ENCODE data around the gene NELFB.

NELFB gene

DNA sequence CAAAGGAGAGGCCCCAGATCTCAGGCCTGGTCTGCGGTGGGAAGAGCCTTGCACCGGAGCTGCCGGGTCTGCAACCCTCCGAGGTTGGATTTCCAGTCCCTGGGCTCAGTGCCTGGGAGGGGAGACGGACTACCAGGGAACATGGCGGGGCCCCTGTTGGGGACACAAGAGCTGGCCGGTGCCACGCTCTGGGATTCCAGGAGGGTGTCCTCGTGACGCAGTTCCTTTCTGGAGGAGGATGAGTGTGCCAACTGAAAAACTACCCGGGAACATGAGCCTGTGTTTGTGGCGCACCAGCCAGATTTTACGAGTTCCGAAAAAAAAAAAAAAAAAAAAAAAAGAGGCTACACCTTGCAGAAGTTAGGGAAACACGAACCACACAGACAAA, 38.0 kb downstream of the NELFB start:
- no peak for DNase-seq

DNA sequence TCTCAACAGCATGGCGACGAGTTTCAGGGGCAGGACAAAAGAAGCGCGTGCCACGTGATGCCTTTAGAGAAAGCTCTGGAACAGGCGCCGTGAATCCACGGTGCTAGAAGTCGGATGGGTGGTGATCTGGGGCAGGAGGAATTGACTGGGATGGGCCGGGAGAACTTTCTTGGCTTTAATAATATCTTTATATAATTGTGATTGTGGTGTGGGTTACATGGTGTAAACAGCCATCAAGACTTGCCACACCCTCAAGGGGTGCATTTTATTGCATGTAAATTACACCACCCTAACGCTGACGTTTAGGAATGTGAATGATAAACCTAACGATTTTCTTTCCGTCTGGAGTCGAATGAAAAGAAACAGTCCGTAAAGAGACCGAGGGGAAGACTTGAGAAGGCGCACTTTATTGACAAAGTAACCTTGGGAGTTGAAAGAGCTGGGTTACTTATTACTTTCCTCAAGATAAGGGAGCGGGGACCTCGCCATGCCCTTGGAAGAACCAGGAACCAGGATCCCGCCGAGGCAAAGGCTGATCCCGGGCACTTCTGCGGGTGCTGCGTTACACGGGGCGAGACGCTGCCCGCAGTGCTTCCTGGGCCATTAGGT, 38.5 kb downstream of the NELFB start:
- DNase-seq, result no peak

DNA sequence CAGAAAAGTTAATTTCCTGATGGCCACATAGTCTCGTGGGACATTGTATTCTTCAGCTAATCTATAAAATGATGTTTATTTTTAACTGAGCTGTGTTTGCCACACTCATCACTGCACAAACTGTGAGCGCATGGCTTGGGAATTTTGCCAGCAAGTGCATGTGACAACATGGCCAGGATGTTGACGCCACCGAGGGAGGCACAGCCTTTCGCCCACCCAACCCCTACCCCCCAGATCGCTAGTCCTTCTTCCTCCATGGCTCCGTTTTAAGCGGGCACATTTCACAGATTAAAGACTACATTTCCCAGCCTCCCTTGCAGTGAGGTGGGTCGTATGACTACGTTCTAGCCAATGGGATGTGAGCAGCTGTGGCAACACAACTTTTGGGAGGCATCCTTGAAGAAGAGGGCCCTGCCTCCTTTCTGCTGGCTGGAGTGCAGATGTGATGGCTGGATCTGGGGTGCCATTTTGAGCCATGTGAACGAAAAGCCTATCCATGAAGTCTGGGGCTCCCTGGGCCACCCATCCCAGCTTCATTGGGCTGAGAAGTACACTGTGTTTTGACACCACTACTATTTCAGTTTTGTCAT, 39.1 kb downstream of the NELFB start:
- DNase-seq, result peak; percentile 35

DNA sequence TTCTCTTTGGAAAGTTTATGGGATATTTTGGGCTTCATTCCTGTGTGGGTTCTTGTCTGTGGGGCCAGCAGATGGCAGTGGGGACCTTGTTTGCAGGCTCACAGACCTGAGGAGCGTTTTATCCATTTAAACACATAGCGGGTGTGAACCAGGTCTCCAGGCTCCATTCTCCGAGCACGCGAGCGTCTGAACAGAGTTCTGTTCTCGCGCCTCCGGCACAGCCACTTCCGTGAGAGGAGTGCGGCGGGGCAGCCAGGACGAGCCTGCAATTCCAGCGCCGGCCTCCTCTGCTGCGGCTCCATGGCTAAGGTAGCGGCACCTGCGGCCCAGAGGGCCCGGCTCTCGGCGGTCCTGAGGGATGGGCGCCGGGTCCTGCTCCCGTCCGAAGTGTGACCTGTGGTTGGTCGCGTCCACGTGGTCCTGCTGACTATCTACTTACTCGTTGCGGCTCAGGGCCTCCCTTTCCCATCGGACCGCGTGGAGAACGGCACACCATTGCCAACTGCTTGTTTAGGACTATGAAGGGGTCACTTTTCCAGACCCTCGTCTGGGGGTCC, 39.6 kb downstream of the NELFB start:
- peak; percentile 26 for DNase-seq

DNA sequence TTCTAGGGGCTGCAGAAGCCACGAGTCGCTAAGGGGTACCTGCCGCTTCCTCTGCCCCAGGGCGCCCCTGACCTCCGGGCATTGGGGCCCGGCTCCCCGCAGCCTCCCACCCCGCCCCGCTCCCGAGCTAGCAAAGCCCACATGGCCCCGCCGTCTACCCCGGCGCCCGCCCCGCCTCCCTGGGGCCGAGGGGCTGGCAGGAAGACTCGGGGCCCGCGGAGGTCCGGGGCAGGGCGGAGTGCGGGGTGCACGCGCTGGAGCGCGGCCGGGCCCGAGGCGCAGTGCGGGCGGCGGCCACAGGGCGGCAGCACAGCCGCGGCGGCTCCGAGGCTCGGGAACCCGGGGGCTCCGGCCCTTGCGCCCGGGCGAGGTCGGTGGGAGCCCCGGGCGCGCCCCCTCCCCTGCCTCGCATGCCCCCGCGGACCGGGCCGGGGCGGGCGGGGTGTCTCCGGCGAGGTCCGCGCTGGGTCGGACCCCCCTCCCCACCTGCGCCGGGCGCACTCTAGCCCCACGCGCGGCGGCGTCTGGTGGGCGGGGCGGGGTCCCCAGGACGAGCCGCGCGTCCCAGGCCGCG, 40.2 kb downstream of the NELFB start:
- peak; percentile 46 for DNase-seq

DNA sequence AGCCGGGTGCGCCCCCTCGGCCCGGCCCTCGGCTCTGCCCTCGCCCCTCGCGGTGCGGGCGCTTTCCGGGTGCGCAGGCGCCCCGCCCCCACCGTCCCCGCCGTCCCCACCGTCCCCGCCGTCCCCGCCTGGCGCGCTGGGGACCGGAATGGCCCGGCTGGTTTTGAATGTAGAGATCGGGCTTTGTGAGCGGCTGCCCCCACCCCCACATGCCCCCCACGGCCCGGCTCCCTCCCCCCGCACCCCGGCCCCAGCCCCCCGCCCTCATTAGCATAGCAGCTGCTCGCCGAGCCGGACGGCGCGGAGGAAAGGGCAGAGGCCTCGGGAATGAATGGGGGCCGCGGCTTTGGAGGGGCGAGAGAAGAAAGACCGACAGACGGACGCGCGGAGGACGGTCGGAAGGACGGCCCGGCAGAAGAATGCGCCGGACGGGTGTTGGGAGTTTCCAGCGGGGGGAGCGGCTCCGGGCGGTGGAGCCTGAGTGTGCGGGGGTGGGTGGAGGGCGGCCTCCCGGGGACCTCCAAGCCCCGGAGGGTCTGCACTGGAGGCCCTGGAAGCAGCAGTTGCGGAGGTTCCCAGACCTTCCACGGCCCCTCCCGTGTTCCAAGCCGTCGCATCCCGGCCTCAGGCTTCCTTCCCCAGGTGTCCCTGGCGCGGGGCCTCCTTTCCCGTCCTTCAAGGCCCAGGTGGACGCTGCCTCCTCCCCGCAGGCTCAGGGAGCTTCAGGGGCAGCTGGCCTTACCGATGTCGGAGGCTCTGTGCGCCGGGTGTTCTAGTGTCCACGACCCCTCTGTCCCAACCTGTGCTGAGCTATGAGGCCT, 40.9 kb downstream of the NELFB start:
- DNase-seq, result no peak

DNA sequence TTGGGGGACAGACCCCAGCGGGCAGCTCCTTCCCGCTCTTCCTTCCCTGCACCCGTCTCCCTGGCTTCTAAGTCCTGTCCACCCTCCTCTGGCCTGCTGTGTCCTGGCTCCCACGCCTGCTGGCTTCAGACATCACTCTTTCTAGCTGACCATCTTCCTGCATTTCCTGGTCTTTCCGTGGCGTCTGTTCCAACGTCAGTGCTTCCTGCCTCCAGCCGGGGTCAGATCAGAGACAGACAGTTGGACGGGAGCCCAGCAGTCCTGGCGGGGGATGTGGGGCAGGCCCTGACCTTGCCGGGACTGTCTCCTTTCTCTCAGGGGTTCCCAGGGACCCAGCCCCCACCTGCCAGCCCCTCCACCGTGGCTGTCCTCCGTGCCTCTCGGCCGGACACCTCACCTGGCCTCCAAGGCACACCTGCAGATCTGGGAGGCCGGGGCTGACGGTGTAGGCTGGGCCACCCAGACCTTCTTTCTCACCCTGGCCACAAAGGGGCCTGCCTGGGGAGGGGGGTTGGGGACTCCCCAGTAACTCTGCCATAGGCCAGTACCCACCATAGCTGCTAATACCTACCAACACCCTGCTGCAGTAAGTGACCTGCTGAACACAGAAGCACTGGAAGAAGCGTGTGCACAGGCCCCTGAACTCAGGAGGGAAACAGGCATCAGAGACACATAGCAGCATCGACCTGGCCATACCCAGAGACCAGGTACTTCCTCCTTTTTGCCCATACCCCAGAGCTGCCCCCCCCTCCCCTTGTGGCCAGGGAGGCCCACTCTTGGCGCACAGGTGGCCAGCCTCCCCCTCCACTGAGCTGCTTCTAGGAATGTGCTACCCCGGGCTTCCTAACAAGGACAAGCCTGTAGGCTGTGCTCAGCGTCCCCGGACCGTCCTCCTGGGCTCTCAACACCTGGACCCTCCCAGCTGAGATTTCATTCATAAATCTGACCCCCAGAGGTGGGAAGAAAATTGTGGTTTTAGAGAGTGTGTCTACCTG, 41.8 kb downstream of the NELFB start:
- DNase-seq, result no peak

DNA sequence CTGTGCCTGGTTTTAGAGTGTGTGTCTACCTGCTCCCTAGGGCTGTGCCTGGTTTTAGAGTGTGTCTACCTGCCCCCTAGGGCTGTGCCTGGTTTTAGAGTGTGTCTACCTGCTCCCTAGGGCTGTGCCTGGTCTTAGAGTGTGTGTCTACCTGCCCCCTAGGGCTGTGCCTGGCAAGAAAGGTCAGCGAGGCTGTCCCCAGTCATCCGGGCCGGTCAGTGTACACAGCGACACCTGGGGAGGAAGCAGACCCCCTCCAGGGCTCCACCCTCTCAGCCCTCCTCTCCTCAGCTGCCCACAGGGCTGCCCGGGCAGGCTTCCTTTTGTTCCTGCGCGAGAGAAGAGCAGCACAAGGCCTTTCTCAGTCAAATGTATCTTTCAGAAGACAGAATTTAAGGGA, 42.8 kb downstream of the NELFB start:
- no peak for DNase-seq

DNA sequence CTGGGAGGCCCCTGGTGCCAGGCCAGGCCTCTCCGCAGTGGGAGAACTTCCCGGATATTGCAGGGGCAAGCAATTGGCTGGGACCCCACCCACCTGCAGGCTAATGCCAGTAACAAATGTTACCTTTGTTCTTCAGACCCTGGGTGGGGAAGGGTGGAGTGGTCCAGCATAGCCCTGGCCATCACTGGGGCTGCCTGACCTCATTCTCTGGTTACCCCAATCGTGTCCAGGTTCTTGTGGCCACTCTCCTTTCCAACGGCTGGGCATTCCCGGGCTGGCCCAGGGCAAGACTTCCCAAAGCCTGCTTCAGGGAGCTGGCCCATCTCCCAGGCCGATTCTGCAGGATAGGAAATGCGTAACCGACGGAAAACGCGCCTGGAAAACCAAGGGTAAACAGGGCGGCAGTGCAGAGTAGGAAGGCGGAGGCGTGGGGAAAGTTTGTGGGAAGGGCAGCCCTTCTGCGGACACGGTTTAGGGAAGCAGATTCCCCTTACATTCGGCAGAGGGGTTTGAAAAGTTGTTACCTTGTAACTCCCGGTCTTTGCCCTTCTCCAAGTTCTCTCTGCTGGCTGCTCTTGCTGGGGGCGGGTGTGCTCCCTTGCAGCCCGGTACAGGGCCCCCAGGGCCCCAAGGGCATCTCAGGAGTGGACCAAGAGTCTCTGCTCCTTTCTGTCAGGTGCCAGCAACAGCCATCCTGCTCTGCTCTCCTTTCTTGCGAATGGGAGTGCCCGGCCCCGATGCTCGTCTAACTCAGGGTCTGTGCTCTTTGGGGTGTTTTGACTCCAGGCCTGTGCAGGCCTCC, 43.5 kb downstream of the NELFB start:
- no peak for DNase-seq

DNA sequence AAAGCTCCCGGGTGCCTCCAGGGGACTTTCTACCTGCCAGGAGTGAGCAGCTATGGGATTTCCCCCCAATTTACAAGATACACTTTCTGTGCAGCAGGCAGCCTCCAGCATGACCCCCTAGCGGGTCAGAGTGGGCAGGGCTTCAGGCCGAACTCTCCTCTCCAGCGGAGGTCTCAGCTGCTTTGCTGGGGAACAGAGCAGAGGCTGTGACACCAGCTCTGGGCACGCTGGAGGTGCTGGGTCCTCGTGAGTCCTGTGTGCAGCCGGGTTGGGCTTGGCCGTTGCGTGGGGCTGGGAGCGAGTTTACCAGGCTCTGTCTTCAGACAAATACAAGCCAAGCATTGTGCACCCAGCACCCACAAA, 44.1 kb downstream of the NELFB start:
- DNase-seq, result no peak

DNA sequence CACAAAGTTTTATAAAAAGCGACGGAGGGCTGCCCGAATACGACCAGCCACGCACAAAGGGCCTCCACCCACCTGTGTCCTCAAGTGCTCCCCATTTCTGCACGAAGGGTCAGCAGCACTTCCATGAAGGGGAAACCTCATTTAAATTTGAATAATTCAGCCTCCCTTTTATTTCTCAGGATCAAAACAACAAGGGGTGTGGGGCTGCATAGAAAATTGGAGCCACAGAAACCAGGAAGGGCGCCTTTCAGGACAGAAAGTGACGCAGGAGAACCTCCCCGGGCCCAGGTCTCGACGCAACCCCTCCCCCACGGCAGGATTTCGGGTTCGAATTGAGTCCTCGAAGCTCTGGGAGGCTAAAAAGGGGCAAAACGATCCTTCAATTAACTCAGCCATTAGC, 44.8 kb downstream of the NELFB start:
- no peak for DNase-seq

DNA sequence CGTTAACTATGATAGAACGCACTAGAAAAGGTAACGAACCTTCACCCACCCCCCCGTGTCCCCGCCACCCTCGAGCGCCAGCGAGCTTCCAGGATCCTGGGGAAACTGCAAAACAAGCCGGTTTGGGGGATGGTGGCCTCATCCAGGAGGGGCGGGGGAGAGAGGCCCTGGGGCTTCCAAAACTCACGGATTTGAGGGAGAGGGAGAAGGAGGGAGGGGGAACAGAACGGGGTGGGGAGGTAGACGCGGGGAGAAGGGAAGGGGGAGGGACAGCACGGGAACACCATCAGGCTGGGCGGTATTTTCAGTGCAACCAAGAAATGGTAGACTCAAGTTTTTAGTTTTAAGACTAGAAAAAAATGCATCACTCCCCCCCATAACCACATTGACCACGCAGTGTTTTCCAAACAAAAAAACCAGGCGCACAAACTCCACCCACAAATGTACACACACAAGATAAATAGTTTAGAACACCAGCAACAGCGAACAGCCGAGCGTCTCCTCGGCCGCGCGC, 45.5 kb downstream of the NELFB start:
- no peak for DNase-seq

DNA sequence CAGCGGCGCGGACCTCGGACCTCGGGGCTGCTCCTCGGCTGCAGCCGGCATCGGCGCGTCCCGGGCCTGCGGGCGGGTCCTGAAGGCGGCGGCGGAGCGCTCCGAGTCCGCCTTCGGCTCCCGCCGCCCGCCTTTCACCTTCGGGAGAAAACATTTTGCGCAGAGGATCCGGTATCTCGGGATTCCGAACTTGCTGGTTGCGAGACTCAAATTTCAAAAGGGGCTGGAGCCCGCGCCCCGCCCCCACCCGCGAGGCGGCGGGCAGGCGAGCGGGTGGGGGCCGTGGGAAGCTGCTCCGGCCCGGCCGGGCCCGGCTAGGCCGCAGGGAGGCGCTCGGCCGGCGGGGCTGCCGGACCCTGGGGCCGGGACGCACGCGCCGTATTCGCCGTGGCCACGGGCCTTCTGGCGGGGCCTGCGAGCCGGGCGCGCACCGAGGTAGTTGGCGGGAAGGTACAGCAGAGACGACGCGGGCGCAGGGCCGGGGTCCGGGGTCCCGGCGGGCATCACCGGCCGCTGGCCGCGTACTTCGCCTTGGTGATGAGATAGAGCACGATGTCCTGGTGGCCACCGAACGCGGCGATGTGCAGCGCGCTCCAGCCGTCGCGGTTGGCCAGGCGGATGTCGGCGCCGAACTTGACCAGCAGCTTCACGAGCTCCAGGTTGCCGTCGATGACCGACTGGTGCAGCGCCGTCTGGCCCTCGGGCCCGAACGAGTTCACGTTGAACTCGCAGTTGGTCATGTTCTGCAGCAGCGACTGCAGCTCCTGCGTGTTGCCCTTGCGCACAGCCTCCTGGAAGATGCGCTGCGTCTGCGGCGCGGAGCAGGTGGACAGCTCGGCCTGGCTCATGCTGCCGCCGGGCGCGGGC, 46.2 kb downstream of the NELFB start:
- DNase-seq, result no peak

DNA sequence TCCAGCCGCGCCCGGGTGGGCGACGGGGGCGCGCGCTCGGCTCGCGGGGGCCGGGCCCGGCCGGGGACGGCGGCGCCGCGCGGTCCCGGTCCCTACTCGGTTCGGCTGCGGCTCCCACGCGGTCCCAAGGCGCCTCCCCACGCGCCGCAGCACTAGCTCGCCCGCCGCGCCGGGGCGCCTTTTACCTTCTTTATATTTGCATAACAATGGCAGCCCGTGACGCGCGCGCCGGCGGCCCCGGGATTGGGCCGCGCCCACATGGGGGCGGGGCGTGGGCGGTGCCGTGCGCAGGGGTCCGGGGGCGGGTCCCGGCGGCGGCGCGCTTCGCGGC, 47.0 kb downstream of the NELFB start, which contains the start of gene NRARP:
NRARP (minus strand) TSS at position 154 of the 331 bp plus-strand sequence. CDS start 343 bp downstream, outside the sequence.
- DNase-seq, result peak; percentile 92

DNA sequence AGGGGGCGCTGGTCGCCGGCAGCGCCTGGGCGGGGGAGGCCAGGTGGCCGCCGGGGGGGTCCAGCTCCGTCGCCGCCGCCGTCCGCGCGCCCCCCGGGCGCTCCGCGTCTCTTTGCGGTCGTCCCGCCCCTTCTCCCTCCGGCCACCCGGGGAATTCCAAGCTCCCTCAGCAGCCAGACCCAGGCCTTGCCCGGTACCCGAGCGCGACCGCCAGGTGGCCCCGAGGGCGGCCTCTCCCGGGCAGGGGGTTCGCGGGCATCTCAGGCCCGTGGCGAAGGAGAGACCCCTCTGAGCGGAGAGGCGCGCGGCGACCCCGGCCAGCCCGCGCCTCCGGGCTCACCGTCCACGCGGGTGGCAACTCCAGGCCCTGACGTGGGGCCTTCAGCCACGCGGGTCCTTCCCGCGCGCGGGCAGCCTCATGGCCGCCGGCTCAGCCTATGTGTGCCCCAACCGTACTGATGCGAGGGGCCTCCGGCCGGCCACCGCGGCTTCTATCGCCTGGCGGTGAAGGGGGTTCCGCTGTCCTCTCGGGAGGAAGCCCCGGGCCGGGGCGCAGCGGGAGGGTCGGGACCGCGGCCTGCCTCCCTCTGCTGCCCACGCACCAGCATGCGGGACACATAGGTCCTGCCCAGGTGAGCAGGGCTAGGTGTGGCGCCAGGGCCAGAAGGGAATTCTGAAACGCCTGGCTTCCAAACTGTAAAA, 47.5 kb downstream of the NELFB start:
- DNase-seq, result no peak

DNA sequence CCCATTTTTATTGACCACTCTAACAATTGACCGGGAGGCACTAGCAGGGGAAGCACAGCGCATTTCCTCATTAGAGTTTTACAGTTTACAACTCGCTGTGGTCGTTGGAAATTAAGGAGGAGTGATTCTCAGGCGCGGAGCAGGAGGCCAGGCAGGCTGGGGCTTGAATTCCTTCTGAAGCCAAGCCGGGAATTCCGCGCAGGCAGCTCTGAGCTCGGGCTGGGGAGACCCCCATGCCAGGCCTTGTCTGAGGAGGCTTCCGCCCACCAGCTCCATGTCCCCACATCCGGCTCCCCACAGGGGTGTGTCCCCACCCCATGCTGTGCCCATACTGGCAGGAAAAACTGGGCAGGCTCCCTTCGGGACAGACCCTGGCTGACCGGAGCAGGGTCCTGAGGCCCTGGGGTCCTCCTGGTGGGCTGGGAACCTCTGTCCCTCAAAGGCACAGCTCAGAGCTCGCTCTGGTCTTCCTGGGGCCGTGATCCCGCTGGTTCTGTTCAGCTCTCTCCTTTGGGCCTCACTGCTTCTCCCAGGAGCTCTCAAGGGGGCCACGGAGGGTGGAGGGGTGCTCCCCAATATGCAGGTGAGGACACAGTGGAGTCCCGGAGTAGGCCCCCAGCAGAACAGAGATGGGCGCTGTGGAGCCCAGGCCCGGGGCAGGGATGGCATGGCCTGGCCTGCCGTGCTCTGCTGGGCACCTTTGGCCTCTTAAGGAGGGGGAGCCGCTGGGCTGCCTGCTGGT, 48.2 kb downstream of the NELFB start:
- no peak for DNase-seq

DNA sequence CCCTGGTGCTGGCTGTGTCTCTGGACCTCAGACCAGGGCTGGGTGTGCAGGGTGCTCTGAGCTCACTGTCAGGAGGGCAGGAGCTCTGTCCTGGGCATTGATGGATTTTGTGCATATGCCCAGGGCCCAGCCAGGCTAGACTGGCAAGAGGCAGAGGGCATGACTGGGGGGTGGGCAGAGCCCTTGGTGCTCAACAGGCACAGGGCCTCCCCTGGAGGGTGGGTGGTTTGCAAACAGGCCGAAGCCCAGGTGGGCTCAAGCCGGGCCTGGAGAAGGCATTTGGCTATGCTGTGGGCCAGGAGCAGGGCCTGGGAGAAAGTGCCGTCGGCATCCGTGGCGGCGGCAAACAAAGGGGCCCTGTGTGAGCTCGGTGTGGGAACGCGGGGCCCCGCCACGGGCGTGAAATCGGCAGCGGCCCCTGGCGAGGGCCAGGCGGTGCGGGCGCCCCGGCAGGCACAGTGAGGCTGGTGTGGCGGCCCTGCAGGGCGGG, 48.8 kb downstream of the NELFB start:
- DNase-seq, result no peak

DNA sequence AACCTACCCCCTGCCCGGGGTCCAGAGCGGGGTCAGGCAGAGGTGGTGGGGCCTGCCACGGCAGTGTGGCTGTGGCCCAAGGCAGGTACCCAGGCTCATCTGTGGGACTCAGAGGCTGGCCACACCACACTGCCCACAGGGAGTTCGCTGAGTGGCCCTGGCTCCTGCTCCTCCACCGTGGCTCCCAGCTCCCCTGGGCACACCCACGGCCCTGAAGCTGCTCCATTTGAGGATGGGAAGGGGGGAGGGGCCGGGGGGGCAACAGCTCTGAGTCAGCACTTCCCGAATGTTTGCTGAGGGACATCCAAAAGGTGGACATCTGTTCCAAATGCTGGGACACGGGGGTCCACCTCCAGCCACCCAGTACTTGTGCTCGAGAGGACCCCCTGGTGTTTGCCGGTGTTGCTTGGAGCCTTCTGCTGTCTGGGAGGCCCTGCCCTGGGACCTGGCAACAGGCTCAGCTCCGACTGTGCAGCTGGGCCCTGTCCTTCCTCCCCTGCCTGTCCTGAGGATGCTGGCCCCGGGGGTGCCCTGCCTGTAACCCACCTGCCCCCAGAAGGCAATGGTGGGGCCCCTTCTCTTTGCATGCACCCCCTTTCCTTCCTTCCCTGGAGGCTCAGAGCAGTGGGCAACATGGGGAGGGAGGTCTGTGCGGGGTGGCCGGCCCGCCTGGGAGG, 49.4 kb downstream of the NELFB start:
- DNase-seq, result no peak

Measured in CD4-positive, alpha-beta T cell treated with Interleukin-21 for 1 hour (primary cell).